Omental fat pad (tissue), 4 donors: ENCODE measurements around the gene PRELID1. TPM values are rescaled to one million over a fixed set of nuclear protein-coding genes. Genes with fewer than 3 reads are reported as not detected.
"Not testable (repeated sequence)": the region's sequence is repeated elsewhere in the genome, so short reads cannot be mapped to it uniquely, and the experiment has no call there.

Source experiments
- ATAC-seq: fragments of 150-250 bp; one replicate; pipeline ENCODE4 v1.9.1; 2016; ENCODE audit warnings: mild to moderate bottlenecking, moderate library complexity; ENCODE audit not compliant: low FRiP score
- DNase-seq: peaks from one replicate; pipeline ENCODE4 v3.0.0-alpha.2; 2019; ENCODE audit warnings: low spot score
- total RNA-seq, 4 donors: library from RNA; depleted of rRNA; stranded (reverse); fragments of >200 nt; gene quantifications; one replicate each; pipeline ENCODE4 v1.1.0, GENCODE V29; 2016
- TF ChIP-seq, protein P1 (sequence below), 3 donors: fragments of 450-650 bp; IDR thresholded peaks; one replicate each; pipeline ENCODE4 v1.5.1; 2016 to 2017; ENCODE audit warnings: antibody characterized with exemption in 3 of 3, mild to moderate bottlenecking in 3 of 3, moderate library complexity in 2 of 3

The PRELID1 gene
- total RNA-seq, 4 donors from 2014 or later, result 51.9 to 102 (median 67.5) TPM

GRCh38 chr5:177303925-177304391 is 359 bp downstream of the PRELID1 start:
- DNase-seq (no peak), ATAC-seq (no peak)

GRCh38 chr5:177304392-177305119 is 957 bp downstream of the PRELID1 start:
- ATAC-seq, result no peak
- DNase-seq, result no peak
- TF ChIP-seq, protein P1, sequence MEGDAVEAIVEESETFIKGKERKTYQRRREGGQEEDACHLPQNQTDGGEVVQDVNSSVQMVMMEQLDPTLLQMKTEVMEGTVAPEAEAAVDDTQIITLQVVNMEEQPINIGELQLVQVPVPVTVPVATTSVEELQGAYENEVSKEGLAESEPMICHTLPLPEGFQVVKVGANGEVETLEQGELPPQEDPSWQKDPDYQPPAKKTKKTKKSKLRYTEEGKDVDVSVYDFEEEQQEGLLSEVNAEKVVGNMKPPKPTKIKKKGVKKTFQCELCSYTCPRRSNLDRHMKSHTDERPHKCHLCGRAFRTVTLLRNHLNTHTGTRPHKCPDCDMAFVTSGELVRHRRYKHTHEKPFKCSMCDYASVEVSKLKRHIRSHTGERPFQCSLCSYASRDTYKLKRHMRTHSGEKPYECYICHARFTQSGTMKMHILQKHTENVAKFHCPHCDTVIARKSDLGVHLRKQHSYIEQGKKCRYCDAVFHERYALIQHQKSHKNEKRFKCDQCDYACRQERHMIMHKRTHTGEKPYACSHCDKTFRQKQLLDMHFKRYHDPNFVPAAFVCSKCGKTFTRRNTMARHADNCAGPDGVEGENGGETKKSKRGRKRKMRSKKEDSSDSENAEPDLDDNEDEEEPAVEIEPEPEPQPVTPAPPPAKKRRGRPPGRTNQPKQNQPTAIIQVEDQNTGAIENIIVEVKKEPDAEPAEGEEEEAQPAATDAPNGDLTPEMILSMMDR (IDR thresholded peaks at IDR 0.05), result no peak

More at GRCh38 chr5:177303925-177304391, 359 bp downstream of the PRELID1 start:
- TF ChIP-seq, protein P1 (IDR thresholded peaks at IDR 0.05), result no peak

- not testable (repeated sequence) for ATAC-seq, DNase-seq
Observed at GRCh38 chr5:177306103-177306640, 2.6 kb downstream of the PRELID1 start.

DNA sequence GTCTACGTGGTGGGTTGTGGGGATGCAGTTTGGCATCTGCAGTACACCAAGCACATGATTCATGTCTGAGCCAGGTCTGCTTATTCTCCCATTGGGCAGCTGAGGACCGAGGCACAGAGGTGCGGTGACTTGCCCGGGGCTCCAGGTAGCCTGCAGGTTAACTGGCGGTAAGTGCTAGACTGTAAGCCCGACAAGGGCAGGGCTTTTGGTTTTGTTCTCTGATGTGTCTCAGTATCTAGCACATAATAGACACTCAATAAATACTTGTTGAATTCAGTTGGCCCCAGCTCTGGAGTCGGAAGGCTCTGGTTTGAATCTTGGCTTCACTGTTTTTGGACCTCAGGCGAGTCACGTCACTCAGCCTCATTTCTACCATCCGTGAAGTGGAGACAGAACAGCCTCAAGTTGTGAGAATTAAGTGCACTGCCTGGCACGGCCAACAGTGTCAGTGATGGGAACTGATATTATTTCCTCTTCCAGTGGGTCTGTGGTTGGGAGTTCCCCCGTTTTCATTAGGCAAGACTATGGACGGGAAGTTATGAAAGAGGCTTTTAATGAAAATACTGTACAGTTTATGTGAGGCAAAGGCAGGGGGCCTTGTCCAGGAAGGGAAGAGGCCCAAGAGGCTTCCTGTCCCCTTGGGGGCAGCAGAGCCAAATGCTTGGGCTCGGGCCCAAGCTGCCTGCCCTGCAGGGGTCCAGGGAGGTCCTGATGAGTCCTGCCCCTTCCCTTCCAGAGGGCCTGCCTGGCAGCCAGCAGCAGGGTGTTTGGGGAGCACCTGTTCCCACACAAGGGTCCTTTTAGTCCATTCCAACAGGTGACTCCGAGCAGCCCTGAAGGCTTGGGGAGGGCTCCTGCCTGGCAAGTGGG is 3.3 kb downstream of the PRELID1 start:
- DNase-seq, result no peak
- no peak for ATAC-seq
- TF ChIP-seq, protein P1 (IDR thresholded peaks at IDR 0.05), result no peak

- DNase-seq (no peak), ATAC-seq (no peak)
- TF ChIP-seq, protein P1 (IDR thresholded peaks at IDR 0.05), result no peak
Observed at GRCh38 chr5:177307544-177308363, 4.2 kb downstream of the PRELID1 start.

DNA sequence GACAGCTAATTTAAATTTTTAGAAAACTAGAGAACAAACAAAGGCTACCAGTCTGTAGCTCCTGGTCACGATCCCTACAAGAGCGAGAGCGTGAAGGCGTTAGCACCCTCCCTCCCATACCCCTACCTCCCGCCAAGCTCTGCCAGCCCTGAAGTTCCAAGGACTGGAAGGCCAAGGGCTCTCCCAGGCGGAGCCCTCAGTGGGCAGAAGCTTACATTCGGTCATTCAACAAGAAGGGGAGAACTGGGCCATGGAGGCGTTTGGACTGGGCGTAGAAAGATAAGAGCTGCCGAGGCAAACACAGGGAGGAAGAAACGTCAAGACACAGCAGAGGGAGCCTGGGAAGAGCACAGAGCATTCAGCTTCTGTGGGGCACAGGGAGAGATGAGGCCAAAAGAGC is 5.1 kb downstream of the PRELID1 start:
- ATAC-seq (no peak), DNase-seq (no peak)
- TF ChIP-seq, protein P1 (IDR thresholded peaks at IDR 0.05), result no peak
